ENCODE measurements around the gene CCDC167.
"Not testable (repeated sequence)": the region's sequence is repeated elsewhere in the genome, so short reads cannot be mapped to it uniquely, and the experiment has no call there.

The CCDC167 gene

GRCh38 chr6:37477656-37478435 is 21.8 kb downstream of the CCDC167 start:
- in situ Hi-C loops (cut with HindIII; ENCODE audit: low sequenced_read_pairs) = no loop called here

GRCh38 chr6:37477191-37477590 is 22.5 kb downstream of the CCDC167 start:
- in situ Hi-C loops (cut with HindIII; ENCODE audit: low sequenced_read_pairs) = no loop called here

GRCh38 chr6:37474316-37474715 is 25.4 kb downstream of the CCDC167 start:
- in situ Hi-C loops (cut with HindIII; ENCODE audit: low sequenced_read_pairs) = no loop called here

GRCh38 chr6:37473364-37474095 is 26.2 kb downstream of the CCDC167 start:
- in situ Hi-C loops (cut with HindIII; ENCODE audit: low sequenced_read_pairs) = no loop called here

- in situ Hi-C loops (cut with HindIII; ENCODE audit: low sequenced_read_pairs) = no loop called here
Observed at GRCh38 chr6:37467718-37468117, 32.0 kb downstream of the CCDC167 start.

GRCh38 chr6:37463110-37463509 is 36.6 kb downstream of the CCDC167 start:
- in situ Hi-C loops (cut with HindIII; ENCODE audit: low sequenced_read_pairs) = no loop called here

- in situ Hi-C loops (cut with HindIII; ENCODE audit: low sequenced_read_pairs) = no loop called here
Observed at GRCh38 chr6:37460805-37461204, 38.9 kb downstream of the CCDC167 start.

GRCh38 chr6:37459981-37460800 is 39.5 kb downstream of the CCDC167 start:
- in situ Hi-C loops (cut with HindIII; ENCODE audit: low sequenced_read_pairs) = no loop called here

GRCh38 chr6:37456816-37457560 is 42.7 kb downstream of the CCDC167 start:
- in situ Hi-C loops (cut with HindIII; ENCODE audit: low sequenced_read_pairs) = no loop called here

- in situ Hi-C loops (cut with HindIII; ENCODE audit: low sequenced_read_pairs) = no loop called here
Observed at GRCh38 chr6:37456126-37456525, 43.6 kb downstream of the CCDC167 start.

GRCh38 chr6:37454420-37455140 is 45.1 kb downstream of the CCDC167 start:
- in situ Hi-C loops (cut with HindIII; ENCODE audit: low sequenced_read_pairs) = no loop called here

GRCh38 chr6:37452522-37452921 is 47.2 kb downstream of the CCDC167 start:
- in situ Hi-C loops (cut with HindIII; ENCODE audit: low sequenced_read_pairs) = no loop called here

- in situ Hi-C loops (cut with HindIII; ENCODE audit: low sequenced_read_pairs) = no loop called here
Observed at GRCh38 chr6:37451441-37452193, 48.1 kb downstream of the CCDC167 start.

- in situ Hi-C loops (cut with HindIII; ENCODE audit: low sequenced_read_pairs) = no loop called here
Observed at GRCh38 chr6:37449984-37450383, 49.7 kb downstream of the CCDC167 start.

- in situ Hi-C loops (cut with HindIII; ENCODE audit: low sequenced_read_pairs) = not testable (repeated sequence)
Observed at GRCh38 chr6:37443216-37443542, 56.5 kb downstream of the CCDC167 start.

GRCh38 chr6:37442416-37443215 is 57.1 kb downstream of the CCDC167 start:
- in situ Hi-C loops (cut with HindIII; ENCODE audit: low sequenced_read_pairs) = no loop called here

- in situ Hi-C loops (cut with HindIII; ENCODE audit: low sequenced_read_pairs) = no loop called here
Observed at GRCh38 chr6:37441651-37442050, 58.0 kb downstream of the CCDC167 start.

GRCh38 chr6:37438930-37439329 is 60.8 kb downstream of the CCDC167 start:
- in situ Hi-C loops (cut with HindIII; ENCODE audit: low sequenced_read_pairs) = no loop called here

GRCh38 chr6:37435816-37436215 is 63.9 kb downstream of the CCDC167 start:
- in situ Hi-C loops (cut with HindIII; ENCODE audit: low sequenced_read_pairs) = no loop called here
